Esophagus muscularis mucosa (tissue), 3 donors: Measurements from ENCODE around the gene IRF8.

Experiments used
- CTCF ChIP-seq, 3 experiments: fragments of 200-600 bp in 2 of 3; fragments of 450-650 bp in 1 of 3; sonication (generic) in 2 of 3; IDR thresholded peaks; one replicate each; pipeline ENCODE4 v1.5.1; 2017 to 2019; ENCODE audit warnings: antibody characterized with exemption in 3 of 3, mild to moderate bottlenecking in 2 of 3, moderate library complexity in 1 of 3
- POLR2A ChIP-seq: fragments of 450-650 bp; IDR thresholded peaks from one replicate; pipeline ENCODE4 v1.6.1; 2017; ENCODE audit warnings: antibody characterized with exemption, moderate library complexity, mild to moderate bottlenecking, low read depth

DNA sequence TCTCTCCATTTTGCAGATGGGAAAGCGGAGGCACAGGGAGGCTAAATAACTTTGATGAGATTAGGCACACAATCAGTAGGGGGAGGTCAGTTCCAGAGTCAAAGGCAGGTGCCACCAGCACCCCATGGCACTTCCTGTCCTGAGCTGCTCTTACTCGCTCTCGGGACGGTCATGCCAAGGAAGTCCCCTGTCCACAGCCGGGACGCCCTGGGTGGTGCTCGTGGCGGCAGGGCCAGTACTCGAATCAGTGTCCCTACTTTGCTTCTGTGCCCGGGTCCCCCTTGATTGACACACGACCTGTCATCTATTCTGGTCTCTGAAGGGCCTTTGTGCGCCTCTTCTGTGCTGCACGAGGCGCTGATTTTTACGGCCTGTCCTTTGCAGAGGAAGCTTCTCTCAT lies 31.3 kb downstream of the IRF8 start:
- no peak for TF ChIP-seq CTCF (IDR thresholded peaks at IDR 0.05)
- TF ChIP-seq POLR2A, result no peak
